ENCODE measurements around the gene HLA-B.
A peak's percentile ranks its signal among the peaks of the same experiment; 100 is the strongest.
"Not testable (repeated sequence)": the region's sequence is repeated elsewhere in the genome, so short reads cannot be mapped to it uniquely, and the experiment has no call there.

Gene HLA-B

DNA sequence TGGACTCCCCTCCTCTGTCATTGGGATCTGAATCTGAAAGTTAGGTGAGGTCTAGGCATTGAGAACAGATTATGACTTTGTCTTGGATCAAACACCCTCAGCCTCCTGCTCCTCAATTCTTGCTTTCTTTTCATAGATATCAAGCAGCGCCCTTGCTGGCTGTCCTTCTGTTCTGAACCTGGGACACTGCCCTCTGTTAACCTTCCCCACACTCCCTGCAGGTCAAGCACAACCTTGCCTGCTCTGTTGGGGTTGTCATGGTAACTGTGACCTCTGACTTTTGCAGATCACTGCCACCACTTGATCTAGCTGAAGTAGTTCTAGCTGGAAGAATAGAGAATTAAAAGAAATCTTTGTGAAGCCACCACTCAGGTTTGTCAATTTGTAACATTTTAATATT is 30.0 kb upstream of the HLA-B start:
- in situ Hi-C loops (cut with HindIII; ENCODE audit: low pct_ligation_motif_present, low pct_unique_long_range_greater_than_20kb, low sequenced_read_pairs) = no loop called here
- no peak for DNase-seq

DNA sequence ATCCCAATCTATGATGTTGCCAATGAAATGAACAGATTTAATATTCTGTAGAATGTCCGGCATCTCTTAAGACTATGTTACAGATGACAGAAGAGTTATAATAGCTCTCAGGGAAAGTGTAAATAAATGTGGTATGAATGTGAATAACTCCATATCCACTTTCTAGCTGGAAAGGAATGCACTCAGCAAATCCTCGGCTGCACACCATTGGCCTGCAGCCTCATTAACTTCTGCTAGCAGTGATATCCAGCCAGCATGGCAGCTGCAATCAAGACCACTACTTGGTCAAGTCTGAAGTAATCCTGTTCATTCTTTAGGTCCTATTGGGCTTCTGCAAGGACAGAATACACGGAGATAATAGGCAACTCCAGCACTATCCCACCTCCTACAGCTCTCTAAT is 29.1 kb upstream of the HLA-B start:
- no peak for DNase-seq
- in situ Hi-C loops (cut with HindIII; ENCODE audit: low pct_ligation_motif_present, low pct_unique_long_range_greater_than_20kb, low sequenced_read_pairs) = no loop called here

DNA sequence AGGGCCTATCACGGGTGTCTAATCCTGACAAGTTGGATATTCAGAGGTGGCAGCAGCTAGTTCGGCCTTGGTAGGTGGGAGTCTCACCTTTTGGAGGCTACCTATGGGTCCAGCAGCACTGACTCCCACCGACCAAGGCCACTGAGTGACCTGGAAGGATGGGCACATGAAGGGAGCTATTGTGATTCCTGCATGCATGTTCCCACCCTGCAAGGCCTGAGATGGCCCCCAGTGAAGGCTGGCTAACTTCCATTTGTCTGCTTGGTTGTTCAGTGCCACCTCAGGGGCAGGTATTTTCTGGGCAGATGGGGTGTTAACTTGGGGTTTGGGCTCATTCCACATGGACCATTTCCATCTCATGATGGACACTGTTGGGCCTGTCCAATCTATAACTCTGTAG is 28.1 kb upstream of the HLA-B start:
- in situ Hi-C loops (cut with HindIII; ENCODE audit: low pct_ligation_motif_present, low pct_unique_long_range_greater_than_20kb, low sequenced_read_pairs) = no loop called here
- no peak for DNase-seq

DNA sequence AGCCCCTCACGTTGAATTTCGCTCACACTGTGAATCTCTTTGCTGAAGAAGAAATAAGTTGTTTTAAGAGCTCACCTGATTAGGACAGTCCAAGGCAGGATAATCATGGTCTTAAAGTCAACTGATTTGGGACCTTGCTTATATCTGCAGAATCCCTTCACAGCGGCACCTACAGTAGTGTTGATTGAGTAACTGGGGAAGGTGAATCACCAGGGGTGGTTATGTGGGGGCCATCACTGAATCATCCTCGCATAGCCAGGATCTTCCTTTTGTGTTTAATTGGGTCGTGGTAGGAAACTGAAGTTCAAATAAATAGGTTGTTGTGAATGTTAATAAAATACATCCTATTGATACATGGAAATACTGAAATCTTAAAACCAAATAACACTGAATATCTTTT is 26.2 kb upstream of the HLA-B start:
- no peak for DNase-seq
- in situ Hi-C loops (cut with HindIII; ENCODE audit: low pct_ligation_motif_present, low pct_unique_long_range_greater_than_20kb, low sequenced_read_pairs) = no loop called here

DNA sequence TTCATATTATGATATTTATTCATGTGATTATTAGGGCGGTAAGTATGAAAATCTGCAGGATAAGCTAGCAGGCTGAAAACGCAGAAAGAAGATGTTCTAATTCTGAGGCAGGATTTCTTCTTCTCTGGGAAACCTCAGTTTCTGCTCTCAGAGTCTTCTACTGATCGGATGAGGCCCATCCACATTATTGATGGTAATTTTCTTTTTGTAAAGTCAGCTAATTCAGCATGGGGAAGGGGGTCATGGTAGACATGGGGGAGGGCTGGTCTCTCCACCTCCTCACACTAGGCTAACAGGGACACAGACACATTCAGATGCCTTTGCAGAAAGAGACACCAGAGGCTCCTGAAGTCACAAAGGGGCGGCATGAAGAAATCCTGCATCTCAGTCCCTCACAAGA is 24.7 kb upstream of the HLA-B start:
- no peak for DNase-seq
- in situ Hi-C loops (cut with HindIII; ENCODE audit: low pct_ligation_motif_present, low pct_unique_long_range_greater_than_20kb, low sequenced_read_pairs) = no loop called here

DNA sequence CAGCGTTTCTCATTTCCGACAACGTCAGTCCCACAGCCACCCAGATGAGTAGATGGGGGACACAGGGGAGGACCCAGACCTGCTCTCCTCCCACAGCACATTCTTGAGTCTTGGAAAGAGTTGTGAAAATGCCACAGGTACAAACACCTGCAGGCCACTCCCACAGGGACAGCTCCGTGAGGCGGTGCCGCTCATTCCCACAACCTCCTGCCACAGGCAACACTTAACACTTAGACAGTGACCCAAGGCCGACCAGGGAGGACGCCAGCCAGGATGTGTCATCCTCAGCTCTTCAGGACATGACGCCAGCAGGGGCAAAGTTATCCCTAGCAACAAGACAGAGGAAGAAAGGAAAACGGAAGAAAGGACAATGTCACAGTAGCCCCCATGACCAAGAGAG is 22.9 kb upstream of the HLA-B start:
- in situ Hi-C loops (cut with HindIII; ENCODE audit: low pct_ligation_motif_present, low pct_unique_long_range_greater_than_20kb, low sequenced_read_pairs) = no loop called here
- DNase-seq = no peak

DNA sequence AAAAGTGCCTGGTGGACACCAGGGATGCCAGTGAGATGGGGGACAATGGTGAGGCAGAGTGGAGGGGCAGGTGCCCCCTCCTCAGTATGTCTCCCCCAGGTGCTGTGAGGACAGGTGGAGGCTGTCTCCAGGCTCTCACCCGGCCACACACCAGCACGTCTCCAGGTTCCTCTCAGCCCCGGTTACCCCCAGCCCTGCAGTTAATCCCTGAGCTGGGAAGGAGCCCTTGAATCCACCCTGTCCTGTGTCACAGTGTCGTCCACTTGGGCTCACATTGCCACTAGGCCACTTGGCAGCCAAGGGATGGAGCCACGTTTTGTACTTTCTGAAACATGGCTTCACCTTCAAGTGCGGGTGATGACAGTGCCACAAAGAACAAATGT is 21.7 kb upstream of the HLA-B start:
- in situ Hi-C loops (cut with HindIII; ENCODE audit: low pct_ligation_motif_present, low pct_unique_long_range_greater_than_20kb, low sequenced_read_pairs) = no loop called here
- DNase-seq = no peak

DNA sequence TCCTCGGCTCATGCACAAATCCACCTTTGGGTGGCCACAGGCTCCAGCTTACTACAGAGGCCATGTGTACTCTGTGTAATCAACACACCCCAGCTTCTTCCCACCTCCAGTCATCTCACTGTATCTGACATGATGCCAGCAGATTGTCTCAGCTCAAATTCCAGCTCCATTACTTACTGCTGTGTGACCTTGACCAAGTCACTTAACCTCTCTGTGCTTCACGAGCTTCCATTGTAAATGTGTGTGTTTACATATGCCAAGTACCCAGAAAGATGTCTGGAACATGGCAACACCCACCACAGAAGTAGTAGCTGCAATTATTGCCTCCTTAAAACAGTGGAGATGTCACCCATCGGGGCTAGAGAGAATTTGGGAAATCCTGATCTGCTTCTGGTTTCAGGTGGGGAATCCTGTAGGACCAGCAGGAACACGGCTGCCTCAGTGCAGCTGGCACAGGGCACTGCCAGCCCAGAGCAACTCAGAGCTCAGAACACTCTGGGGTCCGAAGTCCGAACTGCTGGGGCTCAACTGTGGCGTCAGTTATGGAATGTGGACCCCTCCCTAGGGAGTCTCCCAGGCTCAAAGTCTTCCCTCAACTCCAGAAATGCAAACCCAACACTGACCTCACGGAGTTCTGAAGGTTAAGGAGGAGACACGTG is 21.2 kb upstream of the HLA-B start:
- no peak for DNase-seq
- in situ Hi-C loops (cut with HindIII; ENCODE audit: low pct_ligation_motif_present, low pct_unique_long_range_greater_than_20kb, low sequenced_read_pairs) = no loop called here

DNA sequence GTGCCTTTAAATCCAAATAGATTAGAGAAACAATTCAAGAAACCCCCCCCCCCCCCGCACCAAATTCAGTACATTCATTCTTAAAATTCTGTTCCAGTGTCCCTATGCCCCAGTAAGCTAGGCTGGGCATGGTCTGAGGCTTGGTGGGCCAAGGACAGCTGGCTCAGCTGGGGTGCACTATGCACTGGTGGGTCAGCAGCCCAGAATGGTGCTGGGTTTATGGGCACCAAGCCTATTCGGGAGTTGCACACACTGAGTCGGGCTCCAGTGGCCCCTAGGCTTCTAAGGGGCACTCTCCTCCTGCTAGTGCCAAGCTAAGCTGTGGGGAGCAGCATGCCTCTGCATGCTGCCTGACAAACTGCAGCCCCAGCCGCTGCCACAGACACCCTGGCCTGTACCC is 20.1 kb upstream of the HLA-B start:
- no peak for DNase-seq
- in situ Hi-C loops (cut with HindIII; ENCODE audit: low pct_ligation_motif_present, low pct_unique_long_range_greater_than_20kb, low sequenced_read_pairs) = no loop called here

DNA sequence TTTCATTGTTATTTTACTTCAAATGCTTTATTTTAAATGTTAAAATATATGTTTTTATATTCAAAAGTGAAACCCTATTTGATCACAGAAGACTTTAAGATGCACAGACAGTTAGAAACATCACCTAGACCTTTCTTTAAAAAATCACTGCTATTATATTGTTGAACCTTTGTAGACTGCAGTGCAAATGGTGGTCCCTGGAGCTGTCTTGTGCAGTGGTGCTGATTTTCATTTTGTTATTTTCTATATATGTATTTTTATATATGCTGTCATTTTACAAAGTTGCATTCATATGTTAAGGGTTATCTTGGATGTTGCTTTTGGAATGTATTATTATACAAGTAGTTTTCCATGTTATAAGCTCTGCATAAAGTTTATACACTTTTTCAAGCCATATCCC is 18.7 kb upstream of the HLA-B start:
- DNase-seq = no peak
- in situ Hi-C loops (cut with HindIII; ENCODE audit: low pct_ligation_motif_present, low pct_unique_long_range_greater_than_20kb, low sequenced_read_pairs) = no loop called here

DNA sequence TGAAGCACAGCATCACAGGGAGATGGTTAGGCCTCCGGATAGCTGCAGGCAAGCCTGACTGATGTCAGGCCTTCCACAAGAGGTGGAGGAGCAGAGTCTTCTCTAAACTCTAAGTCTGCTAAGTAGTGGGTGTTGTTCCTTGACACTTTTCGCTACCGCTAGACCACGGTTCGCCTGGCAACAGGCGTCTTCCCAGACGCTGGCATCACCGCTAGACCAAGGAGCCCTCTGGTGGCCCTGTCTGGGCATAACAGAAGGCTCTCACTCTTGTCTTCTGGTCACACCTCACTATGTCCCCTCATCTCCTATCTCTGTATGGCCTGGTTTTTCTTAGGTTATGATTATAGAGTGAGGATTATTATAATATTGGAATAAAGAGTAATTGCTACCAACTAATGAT is 17.1 kb upstream of the HLA-B start:
- in situ Hi-C loops (cut with HindIII; ENCODE audit: low pct_ligation_motif_present, low pct_unique_long_range_greater_than_20kb, low sequenced_read_pairs); DNase-seq: not testable (repeated sequence)

DNA sequence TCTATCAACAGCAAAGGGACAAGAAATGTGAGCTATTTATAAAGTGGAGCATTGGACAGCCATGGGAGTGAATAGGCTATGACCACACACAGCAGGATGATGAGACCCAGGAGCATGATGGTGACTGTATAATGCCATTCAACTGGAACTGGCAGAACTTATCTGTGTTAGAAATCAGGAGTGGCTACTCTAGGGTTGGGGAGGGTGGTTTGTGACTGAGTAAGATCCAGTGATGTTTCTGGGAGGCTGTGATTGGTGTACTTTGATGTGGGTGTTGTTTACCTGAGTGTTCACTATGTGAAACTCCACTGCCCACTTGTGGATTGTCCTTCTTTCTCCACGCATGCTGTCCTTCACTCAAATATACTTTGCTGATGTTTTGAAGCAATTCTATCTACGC is 11.5 kb upstream of the HLA-B start:
- no peak for DNase-seq
- in situ Hi-C loops (cut with HindIII; ENCODE audit: low pct_ligation_motif_present, low pct_unique_long_range_greater_than_20kb, low sequenced_read_pairs) = no loop called here

DNA sequence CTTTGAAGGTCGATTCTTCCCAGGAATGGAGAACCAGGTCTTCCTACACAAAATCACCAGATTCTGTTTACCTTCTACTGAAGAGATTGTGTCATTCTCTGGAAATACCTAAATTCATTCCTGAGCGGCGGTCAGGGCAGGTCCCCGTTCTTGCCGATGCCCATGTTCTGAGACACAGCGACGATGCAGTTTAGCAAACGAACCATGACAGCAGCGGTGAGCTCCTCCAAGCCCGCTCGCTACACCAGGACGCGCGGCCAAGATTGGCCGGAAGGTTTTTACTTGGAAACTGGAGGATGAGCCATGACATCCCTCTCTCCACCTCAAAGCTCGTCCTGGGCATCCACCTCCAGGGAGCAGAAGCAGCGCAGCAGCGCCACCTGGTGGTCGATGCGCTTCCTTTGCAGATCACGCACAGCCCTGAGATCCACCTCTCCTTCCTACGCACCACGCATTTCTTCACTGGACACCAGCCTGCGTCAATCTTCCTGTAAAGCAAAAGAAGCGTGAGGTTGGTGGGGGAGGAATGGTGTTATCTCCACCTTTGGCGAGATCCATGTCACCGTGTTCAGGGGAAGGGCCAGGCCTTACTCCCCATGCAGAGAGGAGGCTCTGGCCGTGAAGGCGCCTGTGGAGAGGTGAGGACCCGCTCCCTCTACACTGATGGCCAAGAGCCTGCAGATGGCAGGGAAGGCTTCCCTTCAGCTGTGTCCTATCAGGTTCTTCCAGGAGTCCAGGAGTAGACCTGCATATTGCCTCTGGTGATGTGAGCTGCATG is 9.9 kb upstream of the HLA-B start:
- DNase-seq = peak; percentile 83
- in situ Hi-C loops (cut with HindIII; ENCODE audit: low pct_ligation_motif_present, low pct_unique_long_range_greater_than_20kb, low sequenced_read_pairs) = no loop called here

DNA sequence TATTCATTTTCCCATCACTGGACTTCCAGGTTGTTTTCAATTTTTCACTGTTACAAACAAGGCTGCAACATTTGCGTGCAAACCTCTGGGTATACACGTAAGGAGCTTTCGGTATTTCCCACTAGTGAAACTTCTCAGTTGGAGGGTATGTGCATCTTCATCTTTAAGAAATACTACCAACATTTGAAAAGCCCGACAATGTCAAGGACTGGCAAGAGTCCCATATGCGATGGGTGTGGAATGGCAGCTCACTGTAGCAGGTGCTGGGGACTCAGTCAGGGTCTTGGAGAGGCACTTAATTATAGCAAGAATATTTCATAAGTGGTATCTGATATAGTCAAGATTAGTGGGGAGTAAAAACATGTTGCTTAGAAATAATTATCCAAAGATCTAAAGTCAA is 8.9 kb upstream of the HLA-B start:
- in situ Hi-C loops (cut with HindIII; ENCODE audit: low pct_ligation_motif_present, low pct_unique_long_range_greater_than_20kb, low sequenced_read_pairs) = no loop called here
- no peak for DNase-seq

DNA sequence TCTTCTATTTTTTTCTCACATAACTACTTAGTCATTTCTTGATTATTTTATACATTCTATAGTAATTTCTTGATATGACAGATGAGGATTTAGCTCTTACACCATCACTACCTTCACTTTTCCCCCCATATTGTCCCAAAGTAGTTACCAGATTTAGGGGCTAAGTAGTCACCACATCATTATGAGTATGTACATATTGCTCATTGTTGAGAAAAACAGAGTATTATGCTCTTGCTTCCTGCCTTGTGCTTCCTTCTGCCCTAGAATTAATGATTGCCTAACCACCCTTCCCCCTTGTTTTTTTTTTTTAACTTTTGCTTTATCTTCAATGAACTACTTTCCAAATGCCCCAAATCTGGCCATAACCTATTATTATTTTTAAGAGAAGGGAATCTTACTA is 6.8 kb upstream of the HLA-B start:
- in situ Hi-C loops (cut with HindIII; ENCODE audit: low pct_ligation_motif_present, low pct_unique_long_range_greater_than_20kb, low sequenced_read_pairs) = no loop called here
- DNase-seq = no peak

DNA sequence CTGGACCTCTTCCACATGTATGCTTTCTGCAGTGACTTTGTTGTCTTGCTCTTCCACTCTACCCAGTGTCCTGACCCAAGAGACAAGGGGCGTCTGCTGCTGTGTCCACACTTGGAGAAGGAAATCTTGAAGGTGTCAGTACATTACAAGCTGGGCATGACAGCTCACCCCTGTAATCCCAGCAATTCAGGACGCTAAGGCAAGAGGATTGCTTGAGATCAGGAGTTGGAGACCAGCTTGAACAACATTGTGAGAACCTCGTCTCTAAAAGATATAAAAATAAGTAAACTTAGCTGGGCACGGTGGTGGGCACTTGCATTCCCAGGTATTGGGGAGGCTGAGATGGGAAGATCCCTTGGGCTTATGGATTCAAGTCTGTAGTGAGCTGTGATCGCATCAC is 5.8 kb upstream of the HLA-B start:
- no peak for DNase-seq
- in situ Hi-C loops (cut with HindIII; ENCODE audit: low pct_ligation_motif_present, low pct_unique_long_range_greater_than_20kb, low sequenced_read_pairs) = no loop called here

DNA sequence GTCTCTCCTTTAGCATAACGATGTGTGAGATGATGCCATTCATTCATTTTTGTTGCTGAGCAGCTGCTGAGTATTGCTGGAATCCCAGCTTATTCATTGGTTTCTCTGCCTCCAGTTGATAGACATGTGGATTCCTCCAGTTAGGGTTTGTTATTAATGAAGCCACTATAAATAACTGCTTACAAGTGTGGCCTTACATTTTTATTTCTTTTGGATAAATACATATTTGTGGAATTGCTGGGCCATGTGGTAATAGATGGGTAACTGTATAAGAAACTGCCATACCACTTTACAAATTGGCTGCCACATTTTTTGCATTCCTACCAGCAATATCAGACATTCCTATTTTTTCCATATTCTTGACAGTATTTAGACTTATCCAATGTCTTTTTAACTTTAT is 2.6 kb upstream of the HLA-B start:
- DNase-seq = no peak
- in situ Hi-C loops (cut with HindIII; ENCODE audit: low pct_ligation_motif_present, low pct_unique_long_range_greater_than_20kb, low sequenced_read_pairs) = no loop called here

DNA sequence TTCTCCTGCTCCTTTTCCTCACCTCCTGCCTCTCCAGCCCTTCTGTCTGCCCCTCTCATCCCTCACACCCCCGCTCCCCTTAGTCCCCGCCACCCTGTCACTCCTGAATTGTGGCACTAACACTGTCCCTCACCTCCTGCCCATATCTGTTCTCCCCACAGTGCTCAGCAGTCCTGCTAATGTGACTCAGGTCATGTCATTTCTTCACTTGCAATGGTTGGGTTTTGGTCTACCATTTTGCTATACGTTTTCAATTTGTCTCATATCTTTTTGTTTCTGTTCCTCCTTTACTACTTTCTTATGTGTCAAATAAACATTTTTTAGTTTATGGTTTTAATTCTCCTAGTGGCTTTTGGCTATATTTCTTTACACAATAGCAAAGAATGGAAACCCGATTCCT is 1.3 kb upstream of the HLA-B start:
- DNase-seq = no peak
- in situ Hi-C loops (cut with HindIII; ENCODE audit: low pct_ligation_motif_present, low pct_unique_long_range_greater_than_20kb, low sequenced_read_pairs) = no loop called here

DNA sequence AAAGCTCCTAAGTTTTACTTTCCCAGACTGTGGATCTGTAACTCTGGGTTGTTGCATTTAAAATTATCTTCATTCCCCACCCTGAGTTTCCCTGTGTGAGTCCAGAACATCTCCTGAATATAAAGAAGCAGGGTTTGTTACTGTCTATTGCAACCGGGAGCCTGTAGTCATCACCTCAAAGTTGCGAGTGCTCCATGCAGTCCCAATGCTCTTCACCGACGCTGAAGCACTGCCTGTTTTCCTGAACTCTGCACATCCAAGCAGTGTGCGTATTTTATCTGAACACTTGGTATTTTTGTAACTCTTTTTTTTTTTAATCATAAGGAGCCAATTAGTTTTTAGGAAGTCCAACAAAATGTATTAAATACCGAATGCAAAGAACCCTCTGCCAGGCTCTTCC is 907 bp upstream of the HLA-B start:
- DNase-seq = no peak
- in situ Hi-C loops (cut with HindIII; ENCODE audit: low pct_ligation_motif_present, low pct_unique_long_range_greater_than_20kb, low sequenced_read_pairs) = no loop called here

DNA sequence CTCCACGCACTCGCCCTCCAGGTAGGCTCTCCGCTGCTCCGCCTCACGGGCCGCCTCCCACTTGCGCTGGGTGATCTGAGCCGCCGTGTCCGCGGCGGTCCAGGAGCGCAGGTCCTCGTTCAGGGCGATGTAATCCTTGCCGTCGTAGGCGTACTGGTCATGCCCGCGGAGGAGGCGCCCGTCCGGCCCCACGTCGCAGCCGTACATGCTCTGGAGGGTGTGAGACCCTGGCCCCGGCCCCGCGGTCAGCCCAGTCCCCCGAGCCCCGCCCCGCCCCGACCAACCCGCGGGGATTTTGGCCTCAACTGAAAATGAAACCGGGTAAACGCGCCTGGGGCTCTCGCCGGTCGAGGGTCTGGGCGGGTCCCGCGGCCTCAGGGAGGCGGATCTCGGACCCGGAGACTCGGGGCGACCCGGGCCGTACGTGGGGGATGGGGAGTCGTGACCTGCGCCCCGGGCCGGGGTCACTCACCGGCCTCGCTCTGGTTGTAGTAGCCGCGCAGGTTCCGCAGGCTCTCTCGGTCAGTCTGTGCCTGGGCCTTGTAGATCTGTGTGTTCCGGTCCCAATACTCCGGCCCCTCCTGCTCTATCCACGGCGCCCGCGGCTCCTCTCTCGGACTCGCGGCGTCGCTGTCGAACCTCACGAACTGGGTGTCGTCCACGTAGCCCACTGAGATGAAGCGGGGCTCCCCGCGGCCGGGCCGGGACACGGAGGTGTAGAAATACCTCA is 598 bp downstream of the HLA-B start:
- in situ Hi-C loops (cut with HindIII; ENCODE audit: low pct_ligation_motif_present, low pct_unique_long_range_greater_than_20kb, low sequenced_read_pairs) = no loop called here
- DNase-seq = peak; percentile 35
